ENCODE measurements around the gene SRGAP3. TPM values are rescaled to one million over a fixed set of nuclear protein-coding genes. Genes with fewer than 3 reads are reported as not detected.
"Not testable (repeated sequence)": the region's sequence is repeated elsewhere in the genome, so short reads cannot be mapped to it uniquely, and the experiment has no call there.

Gene SRGAP3
- 1 to 10 TPM; 1.2 to 1.3 TPM for total RNA-seq

DNA sequence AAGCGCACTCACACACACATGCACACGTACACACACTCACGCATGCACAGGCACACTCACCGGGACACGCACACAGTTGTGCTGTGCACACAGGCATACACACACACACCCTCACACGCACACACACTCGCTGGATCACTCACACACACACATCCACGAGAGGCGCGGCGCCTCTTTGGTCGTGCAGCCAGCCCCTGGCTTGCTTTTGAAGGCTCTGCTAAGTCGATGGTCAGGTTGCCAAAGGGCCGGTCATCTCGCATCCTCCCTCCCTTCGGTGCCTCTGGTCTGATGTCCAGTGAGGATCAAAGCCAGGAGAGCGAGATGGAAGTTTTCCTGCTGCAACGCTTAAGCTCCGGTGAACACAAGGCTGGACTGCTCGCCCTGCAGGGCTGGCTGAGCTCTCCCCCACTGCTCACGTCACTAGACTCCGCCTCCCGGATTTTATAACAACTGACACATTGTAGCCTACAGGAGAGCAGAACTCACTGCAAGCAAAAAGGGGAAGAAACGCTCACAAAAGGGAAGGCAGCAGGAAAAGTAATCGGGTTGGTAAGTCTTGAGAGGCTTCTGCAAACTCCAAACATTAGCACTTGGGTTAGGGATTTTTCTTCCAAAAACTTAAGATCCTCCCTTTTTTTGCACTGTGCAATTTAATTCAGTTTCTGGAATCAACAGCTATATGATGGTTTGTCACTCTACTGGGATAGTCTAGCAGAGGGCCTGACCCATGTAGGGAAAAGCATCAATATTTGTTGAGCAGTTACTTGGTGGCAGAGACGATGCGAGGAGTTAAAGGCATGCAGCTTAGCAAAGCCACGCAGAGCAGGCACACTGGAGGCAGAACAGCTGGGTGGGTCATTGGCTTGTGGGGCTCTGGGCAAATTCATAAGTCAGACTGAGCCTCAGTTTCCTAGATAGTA, at the start of gene SRGAP3:
TSS of gene SRGAP3 (minus strand) at position 374 of the 920 bp plus-strand sequence. CDS start 695 bp downstream, outside the sequence.
- no peaks in the 10 kb centered on the region for H3K9me3 Mint-ChIP-seq
- H3K27me3 Mint-ChIP-seq, result peaks cover 6% of the 10 kb centered on the region
- peak; percentile 74 for DNase-seq
- H3K4me3 Mint-ChIP-seq, result peak within 1 kb of the TSS; percentile 78
- no peaks in the 10 kb centered on the region for H3K36me3 Mint-ChIP-seq
- no peak within 1 kb of the TSS for H3K27ac Mint-ChIP-seq
- H3K4me1 Mint-ChIP-seq, result peaks cover 15% of the 10 kb centered on the region

GRCh38 chr3:9298236-9298635, 48.8 kb upstream of the SRGAP3 start:
- no peak for DNase-seq
- Mint-ChIP-seq H3K9me3 (peaks cover 3% of the 10 kb centered on the region), H3K27me3 (peaks cover 10% of the 10 kb centered on the region), H3K27ac (no peak overlapping the region), H3K4me1 (peaks cover 14% of the 10 kb centered on the region), H3K36me3 (no peaks in the 10 kb centered on the region), H3K4me3 (no peak overlapping the region)

- no peaks in the 10 kb centered on the region for H3K4me1 Mint-ChIP-seq
- no peak overlapping the region for H3K27ac Mint-ChIP-seq
- no peaks in the 10 kb centered on the region for H3K36me3 Mint-ChIP-seq
- no peak overlapping the region for H3K4me3 Mint-ChIP-seq
- H3K27me3 Mint-ChIP-seq, result peaks cover 3% of the 10 kb centered on the region
- no peak for DNase-seq
- H3K9me3 Mint-ChIP-seq, result peaks cover 3% of the 10 kb centered on the region
Measured at GRCh38 chr3:9296241-9296640, 46.8 kb upstream of the SRGAP3 start.

DNA sequence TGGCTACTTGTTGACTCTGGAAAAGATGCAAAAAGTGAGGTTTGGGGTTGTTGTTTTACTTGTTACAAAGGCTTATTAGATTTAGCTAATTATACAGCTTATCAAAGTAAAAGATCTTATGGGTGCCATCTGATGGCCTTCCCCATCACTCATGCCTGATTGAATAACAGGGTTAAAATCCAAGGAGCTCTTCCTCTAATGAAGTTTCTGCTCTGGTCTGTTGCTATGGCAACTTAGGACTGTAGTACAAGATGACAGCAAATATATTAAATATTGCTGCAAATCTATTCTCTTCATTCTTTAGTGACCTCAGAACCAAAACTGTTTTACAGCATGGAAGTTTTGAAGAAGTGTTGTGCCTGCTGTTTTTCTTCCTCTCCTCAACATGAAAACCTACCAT, 45.6 kb upstream of the SRGAP3 start:
- DNase-seq, result no peak
- no peak overlapping the region for H3K4me3 Mint-ChIP-seq
- H3K27me3 Mint-ChIP-seq, result peaks cover 3% of the 10 kb centered on the region
- no peaks in the 10 kb centered on the region for H3K36me3 Mint-ChIP-seq
- H3K9me3 Mint-ChIP-seq, result peaks cover 1% of the 10 kb centered on the region
- H3K4me1 Mint-ChIP-seq, result no peaks in the 10 kb centered on the region
- no peak overlapping the region for H3K27ac Mint-ChIP-seq

DNA sequence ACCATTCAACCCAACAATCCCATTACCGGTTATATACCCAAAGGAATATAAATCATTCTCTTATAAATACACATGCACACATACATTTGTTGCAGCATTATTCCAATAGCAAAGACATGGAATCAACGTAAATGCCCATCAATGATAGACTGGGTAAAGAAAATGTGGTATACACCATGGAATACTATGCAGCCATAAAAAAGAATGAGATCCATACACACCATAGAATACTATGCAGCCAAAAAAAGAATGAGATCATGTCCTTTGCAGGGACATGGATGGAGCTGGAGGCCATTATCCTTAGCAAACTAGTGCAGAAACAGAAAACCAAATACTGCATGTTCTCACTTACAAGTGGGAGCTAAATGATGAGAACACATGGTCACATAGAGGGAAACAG, 44.5 kb upstream of the SRGAP3 start:
- not testable (repeated sequence) for H3K27ac Mint-ChIP-seq, H3K27me3 Mint-ChIP-seq, DNase-seq, H3K9me3 Mint-ChIP-seq, H3K4me1 Mint-ChIP-seq, H3K36me3 Mint-ChIP-seq, H3K4me3 Mint-ChIP-seq

- DNase-seq, result no peak
- Mint-ChIP-seq H3K4me3 (no peak overlapping the region), H3K9me3 (peaks cover 2% of the 10 kb centered on the region), H3K4me1 (no peaks in the 10 kb centered on the region), H3K27me3 (peaks cover 7% of the 10 kb centered on the region), H3K27ac (no peak overlapping the region), H3K36me3 (peaks cover 1% of the 10 kb centered on the region)
Measured at GRCh38 chr3:9293076-9293475, 43.6 kb upstream of the SRGAP3 start.

DNA sequence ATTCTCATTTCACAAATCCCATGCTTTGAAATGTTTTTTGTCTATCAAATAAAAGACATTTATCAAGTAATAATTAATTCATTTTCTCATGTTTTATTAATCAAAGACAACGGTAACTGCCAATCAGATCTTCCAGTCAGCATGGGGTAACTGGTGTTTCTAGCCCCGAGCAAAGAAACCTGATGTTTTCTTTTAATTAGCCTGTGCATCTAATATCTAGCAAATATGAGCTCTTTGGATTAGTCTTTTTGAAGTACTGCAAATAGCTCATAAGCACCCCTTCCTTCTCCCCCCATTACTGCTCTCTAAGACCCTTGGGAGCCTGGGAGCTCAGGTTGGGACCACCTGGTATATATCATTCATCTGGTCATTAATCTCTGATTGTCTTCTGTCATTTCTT, 43.1 kb upstream of the SRGAP3 start:
- H3K4me3 Mint-ChIP-seq, result no peak overlapping the region
- peaks cover 2% of the 10 kb centered on the region for H3K9me3 Mint-ChIP-seq
- H3K36me3 Mint-ChIP-seq, result peaks cover 1% of the 10 kb centered on the region
- no peaks in the 10 kb centered on the region for H3K4me1 Mint-ChIP-seq
- H3K27me3 Mint-ChIP-seq, result peaks cover 7% of the 10 kb centered on the region
- H3K27ac Mint-ChIP-seq, result no peak overlapping the region
- no peak for DNase-seq

- Mint-ChIP-seq H3K27ac (no peak overlapping the region), H3K27me3 (peaks cover 7% of the 10 kb centered on the region)
- DNase-seq, result no peak
Measured at GRCh38 chr3:9291821-9292410, 42.5 kb upstream of the SRGAP3 start.

DNA sequence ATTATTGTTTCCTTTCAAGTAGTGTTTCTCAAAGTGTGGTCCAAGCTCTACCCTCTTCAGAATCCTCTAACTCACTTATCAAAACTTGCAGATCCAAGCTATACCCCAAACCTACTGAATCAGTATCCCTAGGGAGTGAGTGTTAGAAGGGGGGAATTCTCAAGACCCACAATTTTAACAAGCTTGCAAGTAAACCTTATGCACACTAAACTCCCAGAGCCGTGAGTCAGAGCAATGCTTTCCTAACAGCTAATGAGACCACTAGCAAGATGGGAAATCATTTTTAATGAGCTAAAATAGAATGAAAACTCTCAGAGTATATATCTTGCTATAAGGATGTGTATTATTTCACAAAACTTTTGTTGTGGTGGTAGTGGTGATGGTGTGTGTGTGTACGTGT, 41.1 kb upstream of the SRGAP3 start:
- H3K4me3 Mint-ChIP-seq, result no peak overlapping the region
- H3K4me1 Mint-ChIP-seq, result no peaks in the 10 kb centered on the region
- H3K27ac Mint-ChIP-seq, result no peak overlapping the region
- peaks cover 7% of the 10 kb centered on the region for H3K27me3 Mint-ChIP-seq
- peaks cover 2% of the 10 kb centered on the region for H3K9me3 Mint-ChIP-seq
- DNase-seq, result no peak
- peaks cover 1% of the 10 kb centered on the region for H3K36me3 Mint-ChIP-seq

More at GRCh38 chr3:9291821-9292410, 42.5 kb upstream of the SRGAP3 start:
- no peak overlapping the region for H3K4me3 Mint-ChIP-seq
- peaks cover 1% of the 10 kb centered on the region for H3K36me3 Mint-ChIP-seq
- H3K4me1 Mint-ChIP-seq, result no peaks in the 10 kb centered on the region
- peaks cover 2% of the 10 kb centered on the region for H3K9me3 Mint-ChIP-seq

GRCh38 chr3:9281533-9281932, 32.1 kb upstream of the SRGAP3 start:
- not testable (repeated sequence) for DNase-seq, H3K27ac Mint-ChIP-seq, H3K9me3 Mint-ChIP-seq, H3K4me1 Mint-ChIP-seq, H3K4me3 Mint-ChIP-seq, H3K27me3 Mint-ChIP-seq, H3K36me3 Mint-ChIP-seq

GRCh38 chr3:9280451-9281219, 31.2 kb upstream of the SRGAP3 start:
- H3K27me3 Mint-ChIP-seq, result no peaks in the 10 kb centered on the region
- no peaks in the 10 kb centered on the region for H3K36me3 Mint-ChIP-seq
- H3K9me3 Mint-ChIP-seq, result no peaks in the 10 kb centered on the region
- H3K27ac Mint-ChIP-seq, result no peak overlapping the region
- DNase-seq, result no peak
- H3K4me3 Mint-ChIP-seq, result no peak overlapping the region
- no peaks in the 10 kb centered on the region for H3K4me1 Mint-ChIP-seq

GRCh38 chr3:9279966-9280365, 30.5 kb upstream of the SRGAP3 start:
- Mint-ChIP-seq H3K36me3 (no peaks in the 10 kb centered on the region), H3K9me3 (no peaks in the 10 kb centered on the region), H3K27ac (no peak overlapping the region), H3K4me3 (no peak overlapping the region), H3K4me1 (no peaks in the 10 kb centered on the region), H3K27me3 (no peaks in the 10 kb centered on the region)
- DNase-seq, result no peak

- DNase-seq, result no peak
- H3K27me3 Mint-ChIP-seq, result no peaks in the 10 kb centered on the region
- no peak overlapping the region for H3K27ac Mint-ChIP-seq
- H3K36me3 Mint-ChIP-seq, result no peaks in the 10 kb centered on the region
- H3K4me3 Mint-ChIP-seq, result no peak overlapping the region
- peaks cover 3% of the 10 kb centered on the region for H3K9me3 Mint-ChIP-seq
- no peaks in the 10 kb centered on the region for H3K4me1 Mint-ChIP-seq
Measured at GRCh38 chr3:9278498-9278897, 29.1 kb upstream of the SRGAP3 start.

- H3K36me3 Mint-ChIP-seq, result no peaks in the 10 kb centered on the region
- no peaks in the 10 kb centered on the region for H3K27me3 Mint-ChIP-seq
- no peak overlapping the region for H3K27ac Mint-ChIP-seq
- H3K4me3 Mint-ChIP-seq, result no peak overlapping the region
- no peak for DNase-seq
- H3K9me3 Mint-ChIP-seq, result peaks cover 3% of the 10 kb centered on the region
- no peaks in the 10 kb centered on the region for H3K4me1 Mint-ChIP-seq
Measured at GRCh38 chr3:9278085-9278484, 28.6 kb upstream of the SRGAP3 start.

DNA sequence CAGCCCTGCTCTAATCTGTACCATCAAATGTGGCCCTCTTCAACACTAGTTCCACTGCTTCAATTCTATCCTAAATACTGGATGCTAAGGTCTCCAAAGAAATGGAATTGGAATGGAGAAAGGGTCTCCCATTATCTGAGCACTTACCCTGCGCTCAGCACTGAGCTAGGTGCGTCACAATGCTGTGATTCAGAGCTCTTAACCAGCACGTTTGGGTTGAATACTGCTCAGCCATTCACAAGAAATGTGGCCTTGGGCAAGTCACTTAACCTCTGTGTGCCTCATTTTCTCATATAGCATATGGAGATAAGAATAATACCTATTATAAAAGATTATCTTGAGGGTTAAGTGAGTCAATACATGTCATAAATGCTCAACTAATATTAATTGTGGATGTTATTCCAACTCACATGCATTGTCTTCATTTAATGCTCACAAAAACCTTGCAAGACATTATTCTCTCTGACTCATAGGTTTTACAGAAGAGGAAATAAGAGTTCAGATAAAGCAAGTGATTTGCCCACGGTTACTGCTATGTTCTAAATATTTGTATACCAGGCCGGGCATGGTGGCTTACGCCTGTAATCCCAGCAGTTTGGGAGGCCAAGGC, 27.4 kb upstream of the SRGAP3 start:
- Mint-ChIP-seq H3K4me3 (no peak overlapping the region), H3K9me3 (peaks cover 3% of the 10 kb centered on the region), H3K4me1 (no peaks in the 10 kb centered on the region), H3K27ac (no peak overlapping the region), H3K27me3 (no peaks in the 10 kb centered on the region), H3K36me3 (no peaks in the 10 kb centered on the region)
- no peak for DNase-seq

Data from activated naive CD8-positive, alpha-beta T cell treated with anti-CD3 and anti-CD28 coated beads for 36 hours (primary cell).